C4-2B (cell line): Measurements from ENCODE around the gene GABRA6.

Experiments
- H3K27ac ChIP-seq: fragments of 450-650 bp; 2 replicates; pipeline ENCODE4 v1.5.1; 2017
- CTCF ChIP-seq: fragments of 450-650 bp; conservative IDR thresholded peaks from 2 replicates; pipeline ENCODE4 v1.5.1; 2017; ENCODE audit warnings: mild to moderate bottlenecking
- ZFX ChIP-seq: fragments of 450-650 bp; IDR thresholded peaks from 2 replicates; pipeline ENCODE4 v1.6.1; 2017

GABRA6 gene

GRCh38 chr5:161744276-161744675, 58.8 kb downstream of the GABRA6 start:
- no peak for TF ChIP-seq ZFX
- no peak for TF ChIP-seq CTCF
- no peak overlapping the region for H3K27ac ChIP-seq

GRCh38 chr5:161745392-161745791, 59.9 kb downstream of the GABRA6 start:
- TF ChIP-seq CTCF, result no peak
- TF ChIP-seq ZFX, result no peak
- H3K27ac ChIP-seq, result no peak overlapping the region

GRCh38 chr5:161751265-161751664, 65.7 kb downstream of the GABRA6 start:
- TF ChIP-seq ZFX (no peak), CTCF (no peak)

More at GRCh38 chr5:161751265-161751664, 65.7 kb downstream of the GABRA6 start:
- no peak overlapping the region for H3K27ac ChIP-seq
